NCI-H2171 (cell line): Measurements from ENCODE around the gene WASF3.
"Not testable (repeated sequence)": the region's sequence is repeated elsewhere in the genome, so short reads cannot be mapped to it uniquely, and the experiment has no call there.

Experiments
- DNase-seq: peaks from one replicate; lab custom pipeline; 2025; lab: John Stamatoyannopoulos, UW

The WASF3 gene

GRCh38 chr13:26629260-26629825 lies 71.9 kb downstream of the WASF3 start:
- no peak for DNase-seq

DNA sequence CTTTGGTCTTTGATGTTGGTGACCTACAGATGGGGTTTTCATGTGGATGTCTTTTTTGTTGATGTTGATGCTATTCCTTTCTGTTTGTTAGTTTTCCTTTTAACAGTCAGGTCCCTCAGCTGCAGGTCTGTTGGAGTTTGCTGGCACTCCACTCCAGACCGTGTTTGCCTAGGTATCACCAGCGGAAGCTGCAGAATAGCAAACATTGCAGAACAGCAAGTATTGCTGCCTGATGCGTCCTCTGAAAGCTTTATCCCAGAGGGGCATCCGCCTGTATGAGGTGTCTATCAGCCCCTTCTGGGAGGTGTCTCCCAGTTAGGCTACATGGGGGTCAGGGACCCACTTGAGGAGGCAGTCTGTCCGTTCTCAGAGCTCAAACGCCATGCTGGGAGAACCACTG lies 78.2 kb downstream of the WASF3 start:
- not testable (repeated sequence) for DNase-seq

- not testable (repeated sequence) for DNase-seq
Observed at GRCh38 chr13:26636073-26636472, 78.6 kb downstream of the WASF3 start.

DNA sequence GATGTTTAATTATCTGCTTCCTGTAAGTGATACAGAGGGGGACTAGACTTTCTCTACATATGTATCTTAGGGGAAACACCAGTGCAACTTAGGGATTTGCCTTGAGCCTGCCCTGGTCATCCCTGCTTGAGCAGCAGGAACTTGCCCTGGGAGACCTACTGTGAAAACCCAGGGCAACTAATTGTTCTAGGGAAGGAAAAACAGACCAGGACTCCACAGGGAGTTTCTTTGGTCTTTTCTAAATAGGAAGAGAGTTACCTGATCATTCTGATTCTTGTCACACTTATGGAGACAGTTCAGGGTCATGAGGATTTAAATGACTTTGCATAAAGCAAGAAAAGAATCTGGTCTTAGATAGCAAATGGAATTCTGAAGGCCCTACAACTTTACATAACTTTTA lies 89.1 kb downstream of the WASF3 start:
- DNase-seq, result no peak

- DNase-seq, result no peak
Observed at GRCh38 chr13:26651234-26651633, 93.8 kb downstream of the WASF3 start.

GRCh38 chr13:26653310-26653709 lies 95.8 kb downstream of the WASF3 start:
- DNase-seq, result no peak

GRCh38 chr13:26653842-26654241 lies 96.4 kb downstream of the WASF3 start:
- no peak for DNase-seq

DNA sequence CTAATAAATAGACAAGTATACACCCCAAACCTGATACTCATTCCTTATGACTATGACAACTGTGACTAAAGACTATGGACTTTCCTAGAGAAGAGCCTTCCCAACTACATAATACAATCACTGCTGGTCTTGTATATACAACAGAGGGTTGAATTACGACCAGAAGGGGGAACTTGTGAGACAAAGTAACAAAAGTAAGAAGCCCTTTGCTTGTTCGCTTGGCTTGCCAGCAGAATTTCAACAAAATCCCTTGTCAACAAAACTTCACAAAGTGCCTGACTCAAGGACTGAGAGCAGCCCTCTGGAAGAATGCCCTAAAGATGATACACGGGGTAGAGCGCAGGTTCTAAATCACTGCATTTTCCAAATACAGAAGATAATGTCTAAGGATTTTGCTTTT lies 99.4 kb downstream of the WASF3 start:
- DNase-seq, result no peak

DNA sequence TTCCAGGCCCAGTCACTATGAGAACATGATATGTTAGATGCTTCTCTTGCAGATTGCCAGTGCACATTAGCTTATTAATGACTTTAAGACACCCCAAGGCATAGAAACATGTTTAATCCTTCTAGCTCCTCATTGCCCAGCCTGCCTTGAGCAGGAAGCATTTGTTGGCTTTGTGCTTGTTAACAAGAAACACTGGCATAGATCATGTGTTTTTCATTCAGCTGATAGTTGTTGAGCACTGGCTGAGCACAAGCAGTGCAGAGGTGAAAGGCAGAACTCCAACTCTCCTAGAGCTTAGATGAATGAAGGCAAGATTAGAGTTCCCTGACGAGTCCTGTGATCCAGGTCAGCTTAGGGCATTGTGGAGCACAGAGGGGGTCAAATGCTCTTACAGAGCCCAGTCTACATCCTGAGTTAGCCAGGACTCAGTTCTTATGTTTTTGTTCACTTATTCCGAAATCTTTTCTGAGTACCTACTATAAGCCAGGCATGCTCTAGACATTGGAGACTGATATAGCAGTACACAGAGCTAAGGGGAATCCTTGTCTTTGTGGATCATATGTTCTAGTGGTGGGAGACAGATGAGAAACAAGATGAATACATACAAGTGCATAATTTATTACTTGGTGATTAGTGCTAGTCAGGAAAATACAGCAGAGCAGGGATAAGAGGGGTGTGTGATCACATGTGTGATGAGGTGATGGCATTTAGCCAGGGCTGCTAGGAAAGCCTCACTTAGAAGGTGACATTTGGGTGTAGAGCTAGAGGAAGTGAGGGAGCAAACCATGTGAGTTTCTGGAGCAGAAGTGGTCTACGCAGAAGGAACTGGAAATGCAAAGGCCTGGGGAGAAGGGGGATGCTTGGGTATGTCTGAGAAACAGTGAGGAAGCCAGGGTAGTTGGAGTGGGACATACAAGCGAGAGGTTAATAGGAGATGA lies 101.2 kb downstream of the WASF3 start:
- DNase-seq, result no peak

GRCh38 chr13:26660185-26660584 lies 102.7 kb downstream of the WASF3 start:
- DNase-seq, result no peak

GRCh38 chr13:26660766-26661165 lies 103.3 kb downstream of the WASF3 start:
- no peak for DNase-seq

DNA sequence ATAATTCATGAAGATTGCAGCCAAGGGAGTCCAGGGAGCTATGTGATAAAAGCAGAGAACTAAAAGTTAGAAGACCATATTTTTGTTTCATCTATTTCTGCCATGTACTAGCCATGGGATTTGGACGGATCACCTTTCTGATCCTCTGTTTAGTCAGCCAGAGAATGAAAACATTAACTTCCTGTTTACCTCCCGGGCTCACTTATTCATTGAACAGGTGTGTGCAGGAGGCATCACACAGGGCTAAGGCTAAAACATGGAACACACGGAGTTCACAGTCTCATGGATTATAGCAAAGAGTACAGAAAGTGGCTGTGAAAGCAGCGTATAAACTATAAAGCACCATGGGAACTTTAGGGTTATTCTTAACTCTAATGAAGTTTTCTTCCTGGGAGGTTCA lies 106.3 kb downstream of the WASF3 start:
- no peak for DNase-seq

GRCh38 chr13:26664286-26664685 lies 106.8 kb downstream of the WASF3 start:
- no peak for DNase-seq

GRCh38 chr13:26664876-26665275 lies 107.4 kb downstream of the WASF3 start:
- peak; percentile 17 for DNase-seq

GRCh38 chr13:26668357-26669146 lies 111.1 kb downstream of the WASF3 start:
- DNase-seq, result no peak

GRCh38 chr13:26673890-26674289 lies 116.4 kb downstream of the WASF3 start:
- DNase-seq, result no peak

- DNase-seq, result no peak
Observed at GRCh38 chr13:26677156-26677555, 119.7 kb downstream of the WASF3 start.

DNA sequence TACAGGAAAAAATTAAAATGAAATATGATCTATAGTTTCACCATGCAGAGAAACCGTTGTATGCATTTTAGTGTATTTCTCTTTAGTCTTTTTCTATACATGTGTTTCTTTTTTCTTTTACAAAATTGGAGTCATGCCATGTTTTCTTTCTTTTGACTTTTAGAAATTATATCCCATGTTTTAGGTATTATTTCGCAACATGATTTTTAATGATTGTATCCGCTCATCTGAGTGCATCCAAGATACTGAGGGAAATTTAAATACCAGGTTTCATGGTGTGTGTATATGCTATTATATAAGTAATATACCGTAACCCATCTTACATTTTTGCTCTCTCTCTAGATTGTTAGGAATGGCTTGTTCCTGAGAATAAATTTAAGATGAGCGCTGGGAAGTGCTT lies 120.8 kb downstream of the WASF3 start:
- no peak for DNase-seq

DNA sequence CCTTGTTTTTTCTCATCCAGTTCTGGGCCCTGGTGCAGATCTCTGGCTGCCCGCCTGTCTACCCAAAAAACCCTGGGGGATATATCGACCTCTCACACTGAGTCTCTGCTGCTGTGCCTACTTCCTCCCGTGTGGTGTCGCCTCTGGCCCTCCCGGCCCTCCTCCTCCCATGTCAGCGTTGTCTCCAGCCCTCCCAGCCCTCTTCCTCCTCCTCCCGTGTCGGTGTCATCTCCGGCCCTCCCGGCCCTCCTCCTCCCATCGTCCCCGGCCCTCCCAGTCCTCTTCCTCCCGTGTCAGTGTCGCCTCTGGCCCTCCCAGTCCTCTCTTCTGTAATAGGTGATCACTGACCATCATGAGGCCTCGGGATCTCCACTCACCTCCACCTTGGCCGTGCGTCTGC lies 121.3 kb downstream of the WASF3 start:
- no peak for DNase-seq

DNA sequence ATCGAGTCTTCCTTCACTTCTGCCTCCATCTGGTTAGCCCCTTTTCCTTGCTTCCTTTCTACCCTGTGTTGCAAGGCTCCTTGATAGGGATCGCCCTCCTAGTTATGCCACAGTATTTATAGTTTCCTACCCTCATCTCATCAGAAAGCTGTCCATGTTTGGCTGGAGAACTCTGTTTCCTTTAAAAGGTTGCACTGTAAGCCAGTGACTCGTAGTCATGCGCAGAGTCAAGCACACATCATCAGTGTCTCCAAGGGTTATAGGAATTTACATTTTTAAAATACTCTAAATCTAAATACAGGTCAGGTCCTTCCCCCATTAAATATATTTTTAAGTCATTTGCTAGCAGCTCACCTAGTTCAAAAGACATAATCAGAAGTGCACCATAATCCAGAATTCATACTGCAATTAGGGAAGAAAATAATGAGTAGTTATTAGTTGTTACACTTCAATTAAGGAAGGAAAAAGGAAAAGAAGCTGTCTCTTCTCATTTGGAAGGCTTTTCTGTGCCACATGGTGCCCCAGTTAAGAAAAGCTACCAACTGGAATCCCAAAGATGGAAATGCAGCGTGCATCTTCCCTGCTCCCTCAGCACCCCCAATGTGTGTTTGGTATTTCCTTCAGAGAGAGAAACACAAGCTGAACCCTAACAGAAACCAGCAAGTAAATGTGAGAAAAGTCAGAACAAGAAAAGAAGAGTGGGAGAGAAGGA lies 122.1 kb downstream of the WASF3 start:
- DNase-seq, result no peak

- peak; percentile 3 for DNase-seq
Observed at GRCh38 chr13:26680123-26680450, 122.6 kb downstream of the WASF3 start.

- no peak for DNase-seq
Observed at GRCh38 chr13:26680572-26680971, 123.1 kb downstream of the WASF3 start.
